Measurements from ENCODE around the gene ABCG4.

The ABCG4 gene

GRCh38 chr11:119111361-119111925 lies 37.4 kb upstream of the ABCG4 start:
- Mint-ChIP-seq H3K27ac (no peak overlapping the region), H3K4me3 (no peak overlapping the region), H3K36me3 (peaks cover 66% of the 10 kb centered on the region), H3K4me1 (peaks cover 45% of the 10 kb centered on the region), H3K9me3 (no peaks in the 10 kb centered on the region)
- ATAC-seq, result no peak
- no peak for DNase-seq (ENCODE audit: low spot score in 2 of 2)

- DNase-seq (ENCODE audit: low spot score in 2 of 2) (no peak), ATAC-seq (no peak)
- Mint-ChIP-seq H3K27ac (peak overlapping the region; percentile 5), H3K4me3 (no peak overlapping the region), H3K4me1 (peaks cover 39% of the 10 kb centered on the region), H3K36me3 (peaks cover 66% of the 10 kb centered on the region), H3K9me3 (no peaks in the 10 kb centered on the region)
These were observed 36.4 kb upstream of the ABCG4 start for GRCh38 chr11:119112314-119113020.

- DNase-seq (ENCODE audit: low spot score in 2 of 2) (no peak), ATAC-seq (no peak)
- H3K27ac Mint-ChIP-seq, result peak overlapping the region; percentile 5
- no peak overlapping the region for H3K4me3 Mint-ChIP-seq
- H3K4me1 Mint-ChIP-seq, result peaks cover 33% of the 10 kb centered on the region
- no peaks in the 10 kb centered on the region for H3K9me3 Mint-ChIP-seq
- peaks cover 59% of the 10 kb centered on the region for H3K36me3 Mint-ChIP-seq
These were observed 35.1 kb upstream of the ABCG4 start for GRCh38 chr11:119113716-119114115.

GRCh38 chr11:119114351-119114750 lies 34.5 kb upstream of the ABCG4 start:
- H3K9me3 Mint-ChIP-seq, result no peaks in the 10 kb centered on the region
- H3K4me1 Mint-ChIP-seq, result peaks cover 26% of the 10 kb centered on the region
- no peak overlapping the region for H3K4me3 Mint-ChIP-seq
- no peak for DNase-seq (ENCODE audit: low spot score in 2 of 2)
- H3K36me3 Mint-ChIP-seq, result peaks cover 55% of the 10 kb centered on the region
- ATAC-seq, result no peak
- H3K27ac Mint-ChIP-seq, result no peak overlapping the region

- ATAC-seq (peak; percentile 20), DNase-seq (ENCODE audit: low spot score in 2 of 2) (no peak)
- H3K27ac Mint-ChIP-seq, result peak overlapping the region; percentile 77
- H3K9me3 Mint-ChIP-seq, result no peaks in the 10 kb centered on the region
- H3K4me1 Mint-ChIP-seq, result peaks cover 20% of the 10 kb centered on the region
- peak overlapping the region; percentile 32 for H3K4me3 Mint-ChIP-seq
- peaks cover 53% of the 10 kb centered on the region for H3K36me3 Mint-ChIP-seq
These were observed 33.2 kb upstream of the ABCG4 start for GRCh38 chr11:119115484-119116234.

GRCh38 chr11:119116235-119116594 lies 32.6 kb upstream of the ABCG4 start:
- peak overlapping the region; percentile 77 for H3K27ac Mint-ChIP-seq
- ATAC-seq (no peak), DNase-seq (ENCODE audit: low spot score in 2 of 2) (no peak)
- H3K4me1 Mint-ChIP-seq, result peaks cover 23% of the 10 kb centered on the region
- H3K36me3 Mint-ChIP-seq, result peaks cover 51% of the 10 kb centered on the region
- H3K4me3 Mint-ChIP-seq, result peak overlapping the region; percentile 32
- no peaks in the 10 kb centered on the region for H3K9me3 Mint-ChIP-seq

GRCh38 chr11:119116601-119117000 lies 32.3 kb upstream of the ABCG4 start:
- no peak for DNase-seq (ENCODE audit: low spot score in 2 of 2)
- peaks cover 51% of the 10 kb centered on the region for H3K36me3 Mint-ChIP-seq
- H3K4me1 Mint-ChIP-seq, result peaks cover 23% of the 10 kb centered on the region
- H3K9me3 Mint-ChIP-seq, result no peaks in the 10 kb centered on the region
- no peak overlapping the region for H3K4me3 Mint-ChIP-seq
- no peak for ATAC-seq
- H3K27ac Mint-ChIP-seq, result peak overlapping the region; percentile 77

GRCh38 chr11:119117004-119117706 lies 31.7 kb upstream of the ABCG4 start:
- H3K27ac Mint-ChIP-seq, result peak overlapping the region; percentile 77

GRCh38 chr11:119118227-119118626 lies 30.6 kb upstream of the ABCG4 start:
- Mint-ChIP-seq H3K4me3 (no peak overlapping the region), H3K4me1 (peaks cover 39% of the 10 kb centered on the region)

More at GRCh38 chr11:119117004-119117706, 31.7 kb upstream of the ABCG4 start:
- Mint-ChIP-seq H3K9me3 (no peaks in the 10 kb centered on the region), H3K4me3 (no peak overlapping the region), H3K4me1 (peaks cover 29% of the 10 kb centered on the region), H3K36me3 (peaks cover 54% of the 10 kb centered on the region)
- DNase-seq (ENCODE audit: low spot score in 2 of 2) (no peak), ATAC-seq (no peak)

GRCh38 chr11:119118946-119119345 lies 29.9 kb upstream of the ABCG4 start:
- Mint-ChIP-seq H3K36me3 (peaks cover 55% of the 10 kb centered on the region), H3K4me3 (no peak overlapping the region), H3K27ac (no peak overlapping the region), H3K9me3 (no peaks in the 10 kb centered on the region), H3K4me1 (peaks cover 41% of the 10 kb centered on the region)
- no peak for DNase-seq (ENCODE audit: low spot score in 2 of 2)
- ATAC-seq, result no peak

More at GRCh38 chr11:119118227-119118626, 30.6 kb upstream of the ABCG4 start:
- H3K9me3 Mint-ChIP-seq, result no peaks in the 10 kb centered on the region
- DNase-seq (ENCODE audit: low spot score in 2 of 2), result no peak
- peaks cover 55% of the 10 kb centered on the region for H3K36me3 Mint-ChIP-seq
- no peak for ATAC-seq
- no peak overlapping the region for H3K27ac Mint-ChIP-seq

GRCh38 chr11:119120639-119121007 lies 28.2 kb upstream of the ABCG4 start:
- peaks cover 55% of the 10 kb centered on the region for H3K36me3 Mint-ChIP-seq
- no peak for DNase-seq (ENCODE audit: low spot score in 2 of 2)
- no peak for ATAC-seq

GRCh38 chr11:119121008-119121810 lies 27.6 kb upstream of the ABCG4 start, which contains the start of gene HINFP:
Gene HINFP, plus strand, starts transcription at chr11:119121580. Its CDS starts 5,365 bp downstream, at chr11:119126945.
- peak within 1 kb of the TSS; percentile 94 for H3K27ac Mint-ChIP-seq
- peak; percentile 93 to 99 for DNase-seq (ENCODE audit: low spot score in 2 of 2)
- H3K4me1 Mint-ChIP-seq, result peaks cover 30% of the 10 kb centered on the region

More at GRCh38 chr11:119120639-119121007, 28.2 kb upstream of the ABCG4 start:
- H3K4me3 Mint-ChIP-seq, result peak overlapping the region; percentile 88
- H3K4me1 Mint-ChIP-seq, result peaks cover 35% of the 10 kb centered on the region
- no peaks in the 10 kb centered on the region for H3K9me3 Mint-ChIP-seq
- H3K27ac Mint-ChIP-seq, result peak overlapping the region; percentile 94

GRCh38 chr11:119121811-119122124 lies 27.1 kb upstream of the ABCG4 start:
- Mint-ChIP-seq H3K4me3 (peak overlapping the region; percentile 88), H3K4me1 (peaks cover 33% of the 10 kb centered on the region), H3K9me3 (no peaks in the 10 kb centered on the region), H3K27ac (peak overlapping the region; percentile 94), H3K36me3 (peaks cover 54% of the 10 kb centered on the region)
- DNase-seq (ENCODE audit: low spot score in 2 of 2) (no peak), ATAC-seq (peak; percentile 14)

More at GRCh38 chr11:119121008-119121810, 27.6 kb upstream of the ABCG4 start, which contains the start of gene HINFP:
- ATAC-seq, result peak; percentile 98
- Mint-ChIP-seq H3K36me3 (peaks cover 52% of the 10 kb centered on the region), H3K9me3 (no peaks in the 10 kb centered on the region), H3K4me3 (peak within 1 kb of the TSS; percentile 88)

GRCh38 chr11:119125821-119126220 lies 23.0 kb upstream of the ABCG4 start:
- ATAC-seq (no peak), DNase-seq (ENCODE audit: low spot score in 2 of 2) (no peak)
- peaks cover 28% of the 10 kb centered on the region for H3K4me1 Mint-ChIP-seq
- H3K27ac Mint-ChIP-seq, result no peak overlapping the region
- peaks cover 93% of the 10 kb centered on the region for H3K36me3 Mint-ChIP-seq
- no peaks in the 10 kb centered on the region for H3K9me3 Mint-ChIP-seq
- H3K4me3 Mint-ChIP-seq, result no peak overlapping the region

Measured in stimulated activated effector memory CD8-positive, alpha-beta T cell treated with anti-CD3 and anti-CD28 coated beads, Interleukin-12 subunit alpha, Interleukin-12 subunit beta, amount 100 ng/mL, for 72 hours (primary cell).